Activated CD8-positive, alpha-beta T cell treated with anti-CD3 and anti-CD28 coated beads for 36 hours (primary cell): ENCODE data around the gene TMBIM4. TPM values are rescaled to one million over a fixed set of nuclear protein-coding genes. Genes with fewer than 3 reads are reported as not detected.
A peak's percentile ranks its signal among the peaks of the same experiment; 100 is the strongest.

ENCODE experiments used
- ATAC-seq: fragments of 200-7000 bp; cut with Tn5 transposase; one replicate; pipeline ENCODE4 v1.10.0; 2021; ENCODE audit warnings: mild to moderate bottlenecking, moderate library complexity
- CTCF ChIA-PET: fragments of 350-600 bp; sonication (Branson Sonifier 250); formaldehyde crosslinking; loops from one replicate; lab custom pipeline; 2021; ENCODE audit warnings: antibody characterized with exemption; lab: Charles Lee
- POLR2A ChIA-PET: fragments of 350-600 bp; sonication (Branson Sonifier 250); formaldehyde crosslinking; loops from one replicate; lab custom pipeline; 2021; ENCODE audit warnings: antibody characterized with exemption; lab: Charles Lee
- DNase-seq: peaks from one replicate; pipeline ENCODE4 v3.0.0-alpha.2; 2020
- H3K27ac Mint-ChIP-seq: one replicate; pipeline ENCODE4 v1.8.0; 2021; ENCODE audit warnings: mild to moderate bottlenecking, mixed read lengths
- H3K27me3 Mint-ChIP-seq: one replicate; pipeline ENCODE4 v1.8.0; 2021; ENCODE audit warnings: mixed read lengths
- H3K36me3 Mint-ChIP-seq: one replicate; pipeline ENCODE4 v1.8.0; 2021; ENCODE audit warnings: low read depth, mixed read lengths
- H3K4me1 Mint-ChIP-seq: one replicate; pipeline ENCODE4 v1.8.0; 2021; ENCODE audit warnings: low read depth, mixed read lengths
- H3K4me3 Mint-ChIP-seq: one replicate; pipeline ENCODE4 v1.8.0; 2021; ENCODE audit warnings: mild to moderate bottlenecking, moderate library complexity, mixed read lengths
- H3K9me3 Mint-ChIP-seq: one replicate; pipeline ENCODE4 v1.8.0; 2021; ENCODE audit warnings: mixed read lengths
- CTCF ChIP-seq: fragments of 200-600 bp; IDR thresholded peaks from one replicate; pipeline ENCODE4 v1.8.0; 2022; ENCODE audit warnings: antibody characterized with exemption, mild to moderate bottlenecking
- intact Hi-C: fragments of 100-400 bp; cut with micrococcal nuclease; formaldehyde crosslinking; loops from one replicate; pipeline ENCODE4 v1.10.0; 2022
- total RNA-seq, 2 experiments: library from RNA; stranded (reverse); gene quantifications; one replicate each; pipeline ENCODE4 v1.2.3, GENCODE V29; 2021

The TMBIM4 gene
- total RNA-seq, 2 experiments from 2014 or later, result 41.7 to 45.8 TPM

DNA sequence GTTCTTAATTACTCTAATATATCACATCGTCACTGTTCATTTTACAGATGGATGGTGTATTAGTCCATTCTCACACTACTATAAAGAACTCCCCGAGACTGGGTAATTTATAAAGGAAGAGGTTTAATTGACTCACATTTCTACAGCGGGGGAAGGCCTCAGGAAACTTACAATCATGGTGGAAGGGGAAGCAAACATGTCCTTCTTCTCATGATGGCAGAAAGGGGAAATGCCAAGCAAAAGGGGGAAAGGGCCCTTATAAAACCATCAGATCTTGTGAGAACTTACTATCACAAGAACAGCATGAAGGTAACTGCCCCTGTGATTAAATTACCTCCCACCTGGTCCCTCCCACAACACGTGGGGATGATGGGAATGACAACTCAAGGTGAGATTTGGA lies 6.5 kb downstream of the TMBIM4 start:
- Mint-ChIP-seq H3K36me3 (peaks cover 73% of the 10 kb centered on the region), H3K9me3 (peaks cover 19% of the 10 kb centered on the region), H3K4me1 (peaks cover 62% of the 10 kb centered on the region), H3K27me3 (no peaks in the 10 kb centered on the region), H3K4me3 (no peak overlapping the region), H3K27ac (peak overlapping the region; percentile 53)
- no peak for DNase-seq
- POLR2A ChIA-PET, result no interaction called here
- ATAC-seq, result no peak
- CTCF ChIA-PET, result no interaction called here
- no peak for TF ChIP-seq CTCF
- intact Hi-C loops, result loop anchor here (10.0 kb wide), 1 partner anchor 142 kb away; the partner anchor contains the start of gene HELB

- DNase-seq, result no peak
- Mint-ChIP-seq H3K4me1 (peaks cover 57% of the 10 kb centered on the region), H3K27me3 (no peaks in the 10 kb centered on the region), H3K9me3 (peaks cover 19% of the 10 kb centered on the region), H3K27ac (no peak overlapping the region), H3K36me3 (peaks cover 69% of the 10 kb centered on the region), H3K4me3 (no peak overlapping the region)
- ChIA-PET POLR2A (no interaction called here), CTCF (interaction anchor here (1.0 to 1.1 kb wide), 3 partner anchors 14 to 117 kb away, joined by 3 to 5 read pairs (median 3); no protein-coding TSS in a partner anchor)
- intact Hi-C loops, result loop anchor here (10.0 kb wide), 1 partner anchor 142 kb away; the partner anchor contains the start of gene HELB
- no peak for TF ChIP-seq CTCF
- no peak for ATAC-seq
Measured at GRCh38 chr12:66162701-66163100, 7.1 kb downstream of the TMBIM4 start.

DNA sequence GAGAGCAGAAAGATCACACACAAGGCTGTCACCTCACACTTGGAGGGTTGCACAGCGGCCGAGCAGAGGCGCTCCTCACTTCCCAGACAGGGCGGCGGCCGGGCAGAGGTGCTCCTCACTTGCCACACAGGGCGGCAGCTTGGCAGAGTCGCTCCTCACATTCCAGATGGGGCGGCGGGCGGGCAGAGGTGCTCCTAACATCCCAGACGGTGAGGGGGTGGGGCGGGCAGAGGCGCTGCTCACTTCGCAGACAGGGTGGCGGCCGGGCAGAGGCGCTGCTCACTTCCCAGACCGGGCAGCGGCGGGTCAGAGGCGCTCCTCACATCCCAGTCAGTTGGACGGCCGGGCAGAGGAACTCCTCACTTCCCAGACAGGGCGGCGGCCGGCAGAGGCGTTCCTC lies 9.1 kb downstream of the TMBIM4 start:
- Mint-ChIP-seq H3K36me3 (peaks cover 60% of the 10 kb centered on the region), H3K9me3 (peaks cover 12% of the 10 kb centered on the region), H3K27ac (no peak overlapping the region), H3K4me3 (no peak overlapping the region), H3K27me3 (no peaks in the 10 kb centered on the region), H3K4me1 (peaks cover 61% of the 10 kb centered on the region)
- intact Hi-C loops, result loop anchor here (10.0 kb wide), 1 partner anchor 144 kb away; the partner anchor contains the start of gene HELB
- TF ChIP-seq CTCF, result no peak
- ChIA-PET POLR2A (interaction anchor here (0.9 to 2.9 kb wide), 2 partner anchors 8 to 15 kb away, joined by 4 to 15 read pairs; partner anchors contain the start of gene TMBIM4), CTCF (no interaction called here)
- ATAC-seq (no peak), DNase-seq (no peak)

- Mint-ChIP-seq H3K4me1 (peaks cover 57% of the 10 kb centered on the region), H3K36me3 (peaks cover 45% of the 10 kb centered on the region), H3K4me3 (no peak overlapping the region), H3K9me3 (peaks cover 3% of the 10 kb centered on the region), H3K27me3 (no peaks in the 10 kb centered on the region), H3K27ac (no peak overlapping the region)
- no peak for TF ChIP-seq CTCF
- DNase-seq (no peak), ATAC-seq (no peak)
- intact Hi-C loops, result no loop called here
- CTCF ChIA-PET, result interaction anchor here (0.8 to 2.0 kb wide), 2 partner anchors 9 to 10 kb away, joined by 3 to 17 read pairs; partner anchors contain the start of gene TMBIM4
- POLR2A ChIA-PET, result interaction anchor here (1.6 to 2.9 kb wide), 2 partner anchors 10 to 28 kb away, joined by 5 to 15 read pairs; partner anchors contain the start of genes LLPH and TMBIM4
Measured at GRCh38 chr12:66159123-66159522, 10.7 kb downstream of the TMBIM4 start.

DNA sequence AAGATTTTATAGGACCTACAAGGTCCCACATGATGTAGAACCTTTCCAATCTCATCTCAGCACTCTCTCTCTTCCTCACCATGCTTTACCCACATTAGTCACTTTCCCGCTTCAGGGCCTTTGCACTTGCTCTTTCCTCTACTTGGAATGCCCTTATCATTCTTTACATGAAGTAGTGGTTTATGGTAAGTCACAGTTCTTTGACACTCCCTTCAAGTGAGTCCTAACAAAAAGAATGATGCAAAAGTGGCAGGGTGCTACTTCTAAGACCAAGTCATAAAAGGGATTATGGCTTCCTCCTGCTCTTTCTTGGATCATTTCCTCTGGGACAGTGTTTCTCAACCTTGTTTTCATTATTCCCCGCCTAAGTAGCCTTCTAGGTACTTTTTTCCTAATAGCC lies 13.1 kb downstream of the TMBIM4 start:
- no peaks in the 10 kb centered on the region for H3K27me3 Mint-ChIP-seq
- no peak for ATAC-seq
- intact Hi-C loops, result no loop called here
- no peak for TF ChIP-seq CTCF
- H3K4me3 Mint-ChIP-seq, result no peak overlapping the region
- no peaks in the 10 kb centered on the region for H3K9me3 Mint-ChIP-seq
- ChIA-PET POLR2A (interaction anchor here (1.3 kb wide), 1 partner anchor 13 kb away, joined by 4 read pairs; the partner anchor contains the start of gene TMBIM4), CTCF (no interaction called here)
- peaks cover 29% of the 10 kb centered on the region for H3K36me3 Mint-ChIP-seq
- no peak for DNase-seq
- H3K4me1 Mint-ChIP-seq, result peaks cover 45% of the 10 kb centered on the region
- H3K27ac Mint-ChIP-seq, result no peak overlapping the region
